Measurements from ENCODE around the gene FGFR3.

FGFR3 gene

GRCh38 chr4:1770791-1771231, 22.3 kb upstream of the FGFR3 start:
- DNase-seq, result no peak

GRCh38 chr4:1771555-1772305, 21.4 kb upstream of the FGFR3 start:
- DNase-seq, result no peak

GRCh38 chr4:1772853-1773538, 20.1 kb upstream of the FGFR3 start:
- DNase-seq, result no peak

DNA sequence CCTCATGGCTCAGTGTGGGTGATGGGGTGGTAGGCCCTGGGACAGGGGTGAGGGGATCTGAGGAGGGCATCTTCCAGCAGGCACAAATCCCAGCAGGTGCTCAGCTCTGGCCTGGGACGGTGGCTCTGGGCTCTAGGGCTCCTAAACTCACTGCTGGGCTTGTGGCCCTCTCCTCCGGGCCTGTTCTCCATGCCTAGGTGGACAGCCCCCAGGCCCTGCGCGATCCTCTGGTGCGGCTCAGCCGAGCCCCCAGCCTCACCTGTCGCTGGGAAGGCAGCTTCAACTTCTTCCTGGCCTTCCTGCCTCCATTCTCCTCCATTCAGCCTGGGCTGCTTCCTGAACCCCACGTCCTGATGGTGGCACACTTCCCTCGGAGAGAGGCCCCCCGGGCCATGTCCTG, 19.3 kb upstream of the FGFR3 start:
- no peak for DNase-seq

DNA sequence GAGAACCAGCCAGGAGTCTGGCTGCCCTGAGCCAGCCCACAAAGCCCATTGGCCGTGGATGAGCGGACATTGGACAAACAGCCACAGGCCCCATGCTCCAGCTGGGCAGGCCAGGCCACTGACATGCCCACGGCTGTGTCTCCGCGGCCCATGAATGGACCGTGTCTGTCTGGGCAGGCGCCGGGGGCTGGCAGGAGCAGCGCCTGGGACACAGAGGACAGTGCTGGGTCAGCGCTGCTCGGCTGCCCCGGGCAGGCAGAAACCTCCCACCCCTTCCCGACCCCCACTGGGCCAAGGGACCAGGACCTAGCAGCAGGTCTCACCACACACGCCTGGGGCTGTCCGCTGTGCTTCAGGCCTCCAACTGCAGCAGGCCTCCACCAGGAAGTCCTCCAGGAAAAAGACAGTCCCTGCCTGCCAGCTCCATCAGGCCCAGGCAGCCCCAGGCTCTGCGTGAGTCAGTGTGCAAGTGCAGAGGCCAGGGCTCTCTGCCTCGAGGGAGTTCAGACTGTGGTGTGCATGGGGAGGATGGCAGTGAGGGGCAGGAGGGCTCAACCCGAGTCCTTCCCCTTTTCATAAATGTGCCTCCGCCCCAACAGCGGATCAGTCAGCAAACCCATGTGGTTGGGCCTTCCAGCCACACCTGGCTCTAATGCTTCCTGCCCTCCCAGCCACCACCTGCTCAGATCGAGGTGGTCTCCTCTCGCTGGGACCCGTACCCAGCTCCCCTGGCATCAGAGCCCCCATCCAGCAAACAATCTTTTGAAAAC, 17.2 kb upstream of the FGFR3 start:
- no peak for DNase-seq

DNA sequence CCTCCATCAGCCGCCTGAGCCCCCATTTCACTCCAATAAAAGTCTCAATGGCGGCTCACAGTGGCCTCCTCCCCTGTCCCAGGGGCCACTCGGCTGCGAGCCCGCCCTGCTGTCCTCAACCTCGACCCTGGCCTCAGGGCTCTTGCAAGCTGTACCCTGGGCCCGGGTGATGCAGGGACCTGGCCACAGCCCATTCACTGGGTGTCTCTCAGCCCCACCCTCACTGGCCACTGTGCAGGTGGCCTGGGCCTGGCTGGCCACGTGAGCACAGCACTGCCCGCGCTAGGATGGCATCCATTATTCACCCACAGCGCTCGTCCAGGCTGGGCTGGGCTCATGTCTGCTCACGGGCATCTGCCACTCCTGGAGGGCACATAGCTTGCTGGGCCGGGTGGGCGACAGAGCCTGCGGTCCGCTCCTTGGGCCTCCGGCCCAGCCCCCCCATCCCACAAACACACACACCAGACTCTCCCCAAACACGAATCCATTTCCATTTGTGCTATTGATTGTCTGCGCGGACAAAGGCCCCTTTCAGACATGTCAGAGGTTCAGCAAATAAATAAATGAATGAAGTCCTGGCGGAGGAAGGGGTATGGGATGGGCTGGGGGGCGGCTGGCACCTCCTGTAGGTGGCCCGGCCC, 16.5 kb upstream of the FGFR3 start:
- DNase-seq, result no peak

DNA sequence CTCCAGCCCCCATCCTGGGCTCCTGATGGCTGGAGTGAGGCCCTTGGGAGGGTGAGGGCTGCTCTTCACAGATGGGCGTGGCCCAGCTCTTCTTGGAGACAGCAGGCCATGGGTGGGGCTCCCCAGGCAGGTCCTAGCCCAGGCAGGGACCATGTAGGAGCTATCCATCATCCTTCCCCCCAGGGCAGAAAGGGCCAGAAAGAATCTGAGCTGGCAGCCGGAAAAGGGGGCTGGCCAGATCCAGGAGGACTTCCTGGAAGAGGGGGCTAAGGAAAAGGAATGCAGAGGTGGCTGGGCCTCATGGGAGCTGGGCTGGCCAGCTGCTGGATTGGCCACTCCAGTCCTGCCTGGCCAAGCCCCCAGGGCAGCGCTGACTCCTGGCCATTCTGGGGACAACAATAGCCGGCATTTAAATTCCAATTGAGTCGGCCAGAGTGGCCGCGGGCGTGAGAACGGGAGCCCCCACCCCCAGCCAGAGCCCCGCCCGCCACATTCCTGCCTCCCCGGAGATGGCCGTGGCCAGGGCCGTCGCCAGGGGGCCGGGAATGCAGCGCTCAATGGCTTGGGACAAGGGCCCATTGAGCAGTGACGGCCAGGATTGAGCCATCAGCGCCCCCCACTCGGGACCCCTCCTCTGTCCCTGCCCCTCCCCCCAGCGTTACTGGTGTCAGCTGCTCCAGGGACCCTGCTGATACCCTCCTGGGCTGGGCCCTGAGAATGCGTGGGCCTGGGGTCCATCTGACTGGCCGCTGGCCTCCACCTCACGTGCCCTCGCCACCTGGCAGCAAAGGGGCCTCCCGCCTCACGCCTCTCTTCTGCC, 15.1 kb upstream of the FGFR3 start:
- DNase-seq, result no peak

DNA sequence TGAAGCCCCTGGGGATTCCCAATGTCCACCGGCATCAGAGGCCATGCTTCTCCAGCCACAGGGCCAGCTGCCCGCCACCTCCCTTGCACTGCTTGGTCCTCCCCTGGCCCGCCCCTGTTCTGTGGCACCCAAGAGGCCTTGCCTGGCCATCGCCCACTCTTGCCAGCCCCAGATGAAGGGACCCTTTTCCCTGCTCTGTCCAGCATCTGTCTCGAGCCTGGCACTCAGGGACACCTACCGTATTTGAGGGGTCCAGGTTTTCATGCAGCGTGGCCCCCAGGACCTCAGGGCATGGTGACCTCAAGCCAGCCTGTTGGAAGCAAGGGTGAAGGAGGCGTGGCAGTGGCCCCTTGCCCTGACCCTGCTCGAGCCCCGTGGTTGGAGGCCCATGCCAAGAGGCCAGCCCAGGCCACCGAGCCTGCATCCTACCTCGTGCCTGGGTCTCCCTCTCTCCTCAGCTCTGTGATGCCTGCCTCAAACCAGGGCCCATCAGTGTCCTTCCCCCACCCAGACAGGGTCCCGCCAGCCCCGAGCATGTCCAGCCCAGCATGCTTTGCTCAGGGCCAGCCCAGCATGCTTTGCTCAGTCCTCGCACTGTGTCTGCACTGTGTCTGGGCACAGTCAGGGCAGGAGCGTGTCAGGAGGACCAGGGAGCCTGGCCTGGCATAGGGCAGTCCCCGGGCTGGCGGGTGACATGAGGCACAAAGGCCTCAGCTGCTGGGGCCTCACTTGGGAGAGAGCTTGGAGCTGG, 14.3 kb upstream of the FGFR3 start:
- DNase-seq, result no peak

- DNase-seq, result no peak
Measured at GRCh38 chr4:1779588-1780382, 13.3 kb upstream of the FGFR3 start.

DNA sequence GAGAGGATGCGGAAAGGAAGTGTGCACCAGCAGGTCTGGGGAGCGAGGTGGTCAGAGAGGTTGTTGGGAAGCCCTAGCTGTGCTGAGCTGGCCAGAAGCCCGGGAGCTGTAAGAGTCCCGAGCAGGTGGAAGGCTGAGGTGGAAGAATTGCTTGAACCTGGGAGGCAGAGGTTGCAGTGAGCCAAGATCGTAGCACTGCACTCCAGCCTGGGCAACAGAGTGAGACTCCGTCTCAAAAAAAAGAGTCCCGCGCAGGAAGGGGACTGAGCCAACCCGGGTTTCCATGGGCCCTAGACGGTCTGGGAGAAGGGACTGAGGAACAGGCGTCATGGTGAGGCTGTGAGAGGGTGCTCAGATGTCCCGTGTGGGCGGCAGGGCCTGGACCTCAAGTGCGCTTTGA, 12.7 kb upstream of the FGFR3 start:
- no peak for DNase-seq

GRCh38 chr4:1783015-1783414, 10.1 kb upstream of the FGFR3 start:
- no peak for DNase-seq

DNA sequence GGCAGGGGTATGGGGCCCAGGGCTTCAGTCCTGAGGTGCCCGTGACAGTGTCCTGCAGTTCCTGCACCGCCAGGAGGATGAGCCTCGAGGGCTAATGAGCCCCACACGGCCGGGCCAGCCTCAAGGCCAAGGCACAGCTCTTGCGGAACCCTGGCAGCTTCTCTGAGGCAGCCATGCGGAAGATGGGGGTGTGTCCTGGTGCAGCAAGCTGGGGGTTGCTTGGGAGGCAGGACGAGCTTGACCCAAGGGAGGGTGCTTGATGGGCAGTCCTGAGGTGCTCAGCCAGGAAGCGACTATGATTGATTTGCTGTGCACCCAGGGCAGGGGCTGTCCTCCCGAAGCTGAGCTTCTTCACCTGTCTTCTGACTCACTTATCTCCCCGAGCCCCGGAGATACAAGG, 9.1 kb upstream of the FGFR3 start:
- no peak for DNase-seq

DNA sequence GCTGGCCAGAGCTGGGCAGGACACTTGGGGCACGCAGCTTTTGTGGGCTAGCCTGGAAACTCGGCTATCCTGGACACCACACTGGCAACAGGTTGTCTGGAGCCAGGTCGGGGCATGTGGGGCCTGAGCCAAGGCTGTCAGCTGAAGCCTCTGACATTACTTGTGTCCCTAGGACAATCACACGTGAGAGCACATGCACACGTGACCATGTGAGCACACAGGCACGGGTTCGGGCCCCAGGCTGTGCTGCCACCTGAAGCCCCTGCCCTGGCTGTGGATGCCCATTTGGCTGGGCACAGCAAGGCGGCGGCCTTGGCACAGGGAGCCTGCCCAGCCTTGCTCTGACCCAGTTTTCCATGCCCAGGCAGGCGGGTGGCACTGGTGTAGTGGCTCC, 8.7 kb upstream of the FGFR3 start:
- DNase-seq, result no peak

DNA sequence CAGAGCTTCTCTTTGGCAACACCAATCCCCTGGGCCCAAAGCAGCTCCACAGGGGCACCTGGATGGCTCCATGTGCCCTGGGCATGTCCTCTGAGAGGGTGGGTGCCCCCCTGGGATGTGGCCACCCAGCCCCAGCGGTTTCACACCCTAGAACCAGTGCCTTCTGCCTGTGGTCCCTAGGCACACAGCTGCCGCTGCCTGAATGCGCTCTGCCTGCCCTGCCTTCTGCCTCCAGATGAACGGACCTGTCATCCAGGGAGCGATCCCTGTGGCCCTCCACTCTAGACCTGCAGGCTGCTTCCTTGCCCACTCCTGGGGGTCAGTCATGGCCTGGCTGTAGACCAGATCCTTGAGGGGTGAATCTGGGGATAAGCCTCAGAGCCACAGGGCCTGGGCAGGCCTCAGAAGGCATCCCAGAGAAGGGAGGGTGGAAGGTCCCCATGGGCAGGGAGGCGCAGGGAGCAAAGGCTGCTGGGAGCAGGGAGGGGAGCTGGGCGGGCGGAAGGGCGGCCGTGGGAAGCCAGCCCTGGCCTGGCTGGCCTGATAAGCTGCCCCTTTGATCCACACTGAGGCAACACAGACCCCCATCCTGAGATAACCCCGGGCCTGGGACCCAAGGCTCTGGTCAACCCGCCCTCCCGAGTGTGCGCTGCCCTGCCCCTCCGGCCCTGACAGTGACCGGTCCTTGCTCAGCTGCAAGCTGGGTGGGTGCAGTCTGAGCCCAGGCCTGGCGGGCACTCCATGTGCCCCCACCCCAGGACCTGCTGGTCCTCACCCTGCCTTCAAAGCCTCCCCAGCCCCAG, 8.1 kb upstream of the FGFR3 start:
- no peak for DNase-seq

DNA sequence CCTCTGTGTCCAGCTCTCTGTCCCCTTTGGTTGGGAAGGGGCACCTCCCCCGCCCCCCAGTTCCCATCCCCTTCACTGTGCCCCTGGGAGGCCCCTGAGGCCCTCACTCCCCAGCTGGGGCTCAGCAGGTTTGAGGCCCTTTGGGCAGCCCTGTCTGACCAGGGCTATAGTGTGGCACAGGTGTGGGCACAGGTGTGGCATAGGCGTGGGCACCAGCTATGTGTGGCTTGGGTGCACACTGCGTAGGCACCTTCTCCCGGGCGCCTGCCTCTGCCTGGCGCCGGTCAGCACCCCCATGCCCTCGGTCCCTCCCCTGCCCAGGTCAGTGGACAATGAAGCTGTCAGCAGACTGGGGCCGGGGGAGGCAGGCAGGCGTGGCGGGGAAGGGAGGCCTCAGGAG, 7.5 kb upstream of the FGFR3 start:
- no peak for DNase-seq

DNA sequence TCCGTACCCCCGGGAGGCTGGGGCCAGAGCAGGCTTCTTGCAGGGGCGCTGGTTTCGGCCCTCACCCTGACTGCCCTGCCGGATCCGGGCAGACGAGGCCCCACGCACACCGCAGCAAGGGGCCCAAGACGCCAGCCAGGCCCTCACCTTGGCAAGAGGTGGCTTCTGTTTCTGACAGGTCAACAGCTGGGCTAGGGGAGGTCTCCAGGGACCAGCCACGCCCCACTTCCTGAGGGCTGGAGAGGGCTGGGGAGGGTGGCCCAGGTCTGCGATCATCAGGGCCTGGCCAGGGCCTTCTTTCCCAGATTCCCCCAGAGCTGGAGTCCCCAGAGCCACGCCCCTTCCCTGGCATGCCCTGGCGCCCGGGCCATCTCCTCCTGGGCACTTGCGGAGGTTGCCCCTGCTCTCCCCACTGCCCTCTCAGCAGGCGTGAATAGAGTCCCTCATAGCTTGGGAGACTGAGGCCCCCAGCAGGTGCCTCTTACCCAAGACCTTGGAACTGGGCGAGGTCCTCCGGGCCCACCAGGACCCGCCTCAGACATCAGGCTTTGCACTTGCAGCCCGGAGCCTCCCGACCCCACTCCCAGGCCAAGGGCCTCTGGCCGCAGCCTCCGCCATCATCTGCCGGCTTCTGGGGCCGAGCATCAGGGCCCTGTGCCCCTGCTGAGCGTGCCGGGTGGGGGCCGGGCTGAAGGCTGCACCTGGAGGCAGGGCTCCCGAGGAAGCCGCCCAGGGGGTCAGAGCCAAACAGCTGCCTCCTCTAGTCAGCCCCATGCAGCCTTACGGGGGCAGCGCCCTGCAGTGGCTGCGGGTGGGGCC, 6.3 kb upstream of the FGFR3 start:
- no peak for DNase-seq

GRCh38 chr4:1787411-1788077, 5.5 kb upstream of the FGFR3 start:
- DNase-seq, result no peak

DNA sequence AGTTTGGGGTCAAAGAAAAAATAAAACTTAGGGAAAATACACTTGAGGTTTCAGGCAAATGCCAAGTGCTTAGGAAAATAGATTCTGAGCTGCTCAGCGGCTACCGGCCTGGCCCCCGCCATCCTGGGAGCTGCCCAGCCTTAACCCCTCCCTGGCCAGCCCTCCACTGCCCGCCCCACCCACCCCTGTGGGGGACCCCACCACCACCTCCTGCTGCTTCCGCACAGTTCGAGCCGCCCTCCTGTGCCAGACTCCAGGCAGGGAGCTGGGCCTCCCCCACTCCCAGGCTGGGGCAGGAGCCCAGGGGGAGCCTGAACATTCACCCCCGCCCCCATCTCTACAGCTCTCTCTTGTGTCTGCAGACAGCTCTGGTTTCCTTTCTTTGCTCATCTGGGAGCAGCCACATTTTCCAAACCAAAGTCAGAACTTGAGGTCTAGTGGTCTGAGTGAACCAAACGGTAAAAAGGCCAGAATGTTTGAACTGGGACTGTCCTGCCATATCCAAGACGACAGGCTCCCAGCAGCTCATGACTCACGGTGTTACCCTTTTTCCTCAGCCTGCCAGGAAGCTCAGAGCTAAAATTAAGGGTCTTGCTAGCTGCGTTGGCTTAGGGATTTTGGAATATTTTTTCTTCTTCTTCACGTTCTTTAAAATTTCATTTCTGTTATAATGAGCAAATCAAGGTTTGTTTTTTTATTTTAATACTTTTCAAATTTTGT, 4.7 kb upstream of the FGFR3 start:
- no peak for DNase-seq
